Measurements from ENCODE around the gene CADM1.
A peak's percentile ranks its signal among the peaks of the same experiment; 100 is the strongest.

DNA sequence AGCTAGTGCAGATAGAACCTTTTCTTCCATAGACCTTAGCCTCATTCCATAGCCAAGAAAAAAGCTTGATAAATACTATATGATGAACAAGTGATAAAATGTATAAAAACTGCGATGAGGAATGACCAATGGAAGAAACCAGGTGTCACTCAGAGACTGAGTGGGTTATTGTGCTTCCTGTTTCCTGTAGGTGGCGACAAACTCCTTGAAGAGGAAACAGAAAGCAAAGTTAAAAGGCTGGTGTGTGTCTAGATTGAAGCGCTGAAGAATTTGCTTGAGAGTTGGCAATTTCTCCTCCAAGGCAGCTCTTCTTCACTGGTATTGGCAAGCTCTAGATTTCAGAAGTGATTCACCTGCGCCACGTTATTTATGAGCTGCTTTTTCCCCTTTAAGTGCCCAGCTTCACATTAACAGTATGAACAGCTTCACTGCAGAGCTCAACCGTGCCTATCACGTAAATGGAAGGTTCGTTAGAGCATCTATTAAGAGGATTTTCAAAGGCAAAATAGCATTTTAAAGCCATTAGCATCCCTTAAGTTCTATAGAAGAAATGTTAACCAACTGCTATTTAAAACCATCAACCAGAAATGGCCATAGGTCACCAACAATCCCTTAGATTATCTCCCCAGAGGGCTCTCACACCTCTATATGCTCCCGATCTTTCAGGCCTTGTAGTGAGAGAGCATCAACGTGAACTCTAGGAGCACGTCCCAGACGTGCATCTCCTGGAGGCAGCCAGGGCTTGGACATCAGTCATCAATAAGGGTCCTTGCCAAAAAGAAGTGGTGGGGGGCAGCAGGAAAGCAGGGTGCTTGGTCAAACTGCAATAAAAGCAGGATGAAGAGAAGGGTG is 179.4 kb downstream of the CADM1 start:
- TF ChIP-seq, protein P1, sequence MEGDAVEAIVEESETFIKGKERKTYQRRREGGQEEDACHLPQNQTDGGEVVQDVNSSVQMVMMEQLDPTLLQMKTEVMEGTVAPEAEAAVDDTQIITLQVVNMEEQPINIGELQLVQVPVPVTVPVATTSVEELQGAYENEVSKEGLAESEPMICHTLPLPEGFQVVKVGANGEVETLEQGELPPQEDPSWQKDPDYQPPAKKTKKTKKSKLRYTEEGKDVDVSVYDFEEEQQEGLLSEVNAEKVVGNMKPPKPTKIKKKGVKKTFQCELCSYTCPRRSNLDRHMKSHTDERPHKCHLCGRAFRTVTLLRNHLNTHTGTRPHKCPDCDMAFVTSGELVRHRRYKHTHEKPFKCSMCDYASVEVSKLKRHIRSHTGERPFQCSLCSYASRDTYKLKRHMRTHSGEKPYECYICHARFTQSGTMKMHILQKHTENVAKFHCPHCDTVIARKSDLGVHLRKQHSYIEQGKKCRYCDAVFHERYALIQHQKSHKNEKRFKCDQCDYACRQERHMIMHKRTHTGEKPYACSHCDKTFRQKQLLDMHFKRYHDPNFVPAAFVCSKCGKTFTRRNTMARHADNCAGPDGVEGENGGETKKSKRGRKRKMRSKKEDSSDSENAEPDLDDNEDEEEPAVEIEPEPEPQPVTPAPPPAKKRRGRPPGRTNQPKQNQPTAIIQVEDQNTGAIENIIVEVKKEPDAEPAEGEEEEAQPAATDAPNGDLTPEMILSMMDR (conservative IDR thresholded peaks at IDR 0.05; ENCODE audit: low read depth, low read length) = peak; percentile 85
- no peak for TF ChIP-seq EZH2 (IDR thresholded peaks at IDR 0.05; ENCODE audit: borderline replicate concordance, low read depth, low read length, poor library complexity, severe bottlenecking)
